Endothelial cell of umbilical vein (primary cell): Measurements from ENCODE around the gene ABCF2. TPM values are rescaled to one million over a fixed set of nuclear protein-coding genes. Genes with fewer than 3 reads are reported as not detected.

Source experiments
- BruUV-seq: library from RNA; stranded (reverse); fragments of 400-500 nt; replicated peaks from 2 replicates; lab custom pipeline; 2021; lab: Mats Ljungman, UMichigan
- CTCF ChIA-PET: fragments of 300-600, 350-600 bp; sonication (Branson Sonifier 250); formaldehyde crosslinking; loops from one replicate; lab custom pipeline; 2021; ENCODE audit warnings: antibody characterized with exemption, inconsistent platforms; lab: Charles Lee
- POLR2A ChIA-PET: fragments of 300-600, 350-600 bp; sonication (Branson Sonifier 250); formaldehyde crosslinking; loops from one replicate; lab custom pipeline; 2021; ENCODE audit warnings: antibody characterized with exemption, inconsistent platforms; lab: Charles Lee
- DNase-seq: peaks from one replicate; pipeline ENCODE4 v3.0.0-alpha.2; 2011; ENCODE audit warnings: low read depth, low spot score
- FAIRE-seq: peaks from 2 replicates; lab custom pipeline; 2011; peaks lifted over from hg19 to GRCh38; lab: Jason Lieb, UNC
- H2AFZ ChIP-seq: 2 replicates; pipeline ENCODE4 v1.6.0; 2012; ENCODE audit warnings: low read depth, low read length, control low read depth, inconsistent platforms
- H3K27ac ChIP-seq: 2 replicates; pipeline ENCODE4 v1.5.1; 2011; ENCODE audit warnings: low read depth, mild to moderate bottlenecking, control low read depth, low read length, moderate library complexity; ENCODE audit not compliant: insufficient read depth
- H3K27me3 ChIP-seq, 2 experiments: 2 replicates each; pipeline versions ENCODE4 v1.6.0 to v1.6.1; 2011; ENCODE audit warnings: low read length in 2 of 2, mixed read lengths in 1 of 2; ENCODE audit not compliant: control insufficient read depth in 2 of 2, insufficient read depth in 2 of 2
- H3K36me3 ChIP-seq, 2 experiments: 2 replicates in 1 of 2; 3 replicates in 1 of 2; pipeline ENCODE4 v1.5.1; 2011; ENCODE audit warnings: low read length in 2 of 2, mild to moderate bottlenecking in 1 of 2, moderate library complexity in 1 of 2; ENCODE audit not compliant: control insufficient read depth in 2 of 2, insufficient read depth in 2 of 2; ENCODE audit errors: extremely low read depth in 1 of 2
- H3K4me1 ChIP-seq: 3 replicates; pipeline ENCODE4 v1.5.1; 2011; ENCODE audit warnings: mild to moderate bottlenecking, low read length; ENCODE audit not compliant: control insufficient read depth, insufficient read depth; ENCODE audit errors: extremely low read depth
- H3K4me2 ChIP-seq: 2 replicates; pipeline ENCODE4 v1.6.1; 2011; ENCODE audit warnings: low read length, control low read depth, mixed read lengths; ENCODE audit not compliant: insufficient read depth
- H3K4me3 ChIP-seq, 3 experiments: fragments of 200-600 bp in 1 of 3; sonication (generic), shearing (Covaris generic) in 1 of 3; replicated peaks in 1 of 3; 2 replicates each; pipeline ENCODE4 v1.5.1; 2011 to 2016; ENCODE audit warnings: control low read depth in 3 of 3, low read length in 3 of 3, mild to moderate bottlenecking in 2 of 3, inconsistent platforms in 1 of 3, low read depth in 1 of 3, moderate library complexity in 1 of 3; ENCODE audit not compliant: insufficient read depth in 1 of 3
- H3K79me2 ChIP-seq: 2 replicates; pipeline ENCODE4 v1.6.0; 2012; ENCODE audit warnings: low read length, inconsistent platforms; ENCODE audit not compliant: control insufficient read depth, insufficient read depth
- H3K9ac ChIP-seq: replicated peaks from 2 replicates; pipeline ENCODE3; 2011; ENCODE audit warnings: low read length, control low read depth; ENCODE audit not compliant: insufficient read depth; ENCODE audit errors: extremely low read depth
- H3K9me1 ChIP-seq: replicated peaks from 3 replicates; pipeline ENCODE4 v1.6.0; 2011; ENCODE audit warnings: mild to moderate bottlenecking, low read length; ENCODE audit not compliant: control insufficient read depth, insufficient read depth; ENCODE audit errors: extremely low read depth
- H3K9me3 ChIP-seq: replicated peaks from 2 replicates; pipeline ENCODE4 v1.5.1; 2012; ENCODE audit warnings: low read length, inconsistent platforms; ENCODE audit not compliant: control insufficient read depth, insufficient read depth
- H4K20me1 ChIP-seq: replicated peaks from 2 replicates; pipeline ENCODE3; 2011; ENCODE audit warnings: mild to moderate bottlenecking, low read length; ENCODE audit not compliant: control insufficient read depth, insufficient read depth; ENCODE audit errors: extremely low read depth
- FOS ChIP-seq: IDR thresholded peaks from 2 replicates; pipeline ENCODE4 v1.6.1; 2011; ENCODE audit warnings: mild to moderate bottlenecking, low read length, moderate library complexity, borderline replicate concordance; ENCODE audit not compliant: insufficient read depth
- dilution Hi-C: fragments of 300-500 bp; cut with MboI; formaldehyde crosslinking; loops from one replicate; pipeline ENCODE4 v1.15.0; 2019; ENCODE audit warnings: low sequenced_read_pairs; ENCODE audit not compliant: extremely low pct_ligation_motif_present
- intact Hi-C: fragments of 100-400 bp; cut with micrococcal nuclease; formaldehyde crosslinking; loops from one replicate; pipeline ENCODE4 v1.10.0; 2022
- polyA plus RNA-seq, 4 experiments: library from polyadenylated mRNA; depleted of rRNA in 3 of 4; stranded (reverse) in 3 of 4; unstranded in 1 of 4; fragments of >200 nt; gene quantifications; 2 replicates each; pipeline versions ENCODE4 v1.2.1 to v1.2.3, GENCODE V29; 2011 to 2012; ENCODE audit warnings: missing spikeins in 1 of 4
- total RNA-seq: library from RNA; stranded (reverse); gene quantifications from 2 replicates; pipeline ENCODE4 v1.2.3, GENCODE V29; 2021

The ABCF2 gene
- total and polyA plus RNA-seq, 2 donors (not counting 3 experiments of a cell fraction or from before 2014, with no cell fraction given) = 45.3 to 61.6 TPM

DNA sequence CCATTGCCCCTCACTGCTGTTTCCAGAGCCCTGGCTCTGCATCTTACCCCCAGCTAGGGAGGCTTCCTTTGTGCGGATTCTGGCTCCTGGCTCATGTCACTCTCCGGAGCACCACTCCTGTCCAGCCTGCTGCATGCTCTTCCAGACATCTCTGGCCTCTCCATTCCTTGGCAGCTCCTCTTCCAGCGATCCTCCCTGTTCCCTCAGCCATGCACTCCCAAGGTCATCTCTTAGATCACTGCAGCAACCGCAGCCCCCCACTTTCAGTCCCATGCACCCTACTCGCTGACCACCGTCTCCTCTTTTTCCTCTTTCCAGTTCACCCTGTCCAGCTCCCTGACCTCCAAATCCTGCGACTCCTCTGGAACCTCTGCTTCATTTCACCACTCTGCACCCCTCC is 28.4 kb upstream of the ABCF2 start:
- CTCF ChIA-PET = interaction anchor here (1.3 to 3.2 kb wide), 2 partner anchors 12 to 132 kb away, joined by 4 to 17 read pairs; no protein-coding TSS in a partner anchor
- intact Hi-C loops = no loop called here
- Histone ChIP-seq H3K4me3 (no peak overlapping the region), H3K79me2 (no peaks in the 10 kb centered on the region), H3K9ac (no peak overlapping the region), H3K4me1 (no peaks in the 10 kb centered on the region), H3K9me3 (no peaks in the 10 kb centered on the region), H3K4me2 (no peak overlapping the region), H3K27ac (no peak overlapping the region), H3K36me3 (no peaks in the 10 kb centered on the region), H3K9me1 (no peaks in the 10 kb centered on the region), H3K27me3 (peaks cover 2 to 10% of the 10 kb centered on the region in 2 experiments), H4K20me1 (no peaks in the 10 kb centered on the region), H2AFZ (no peak overlapping the region)
- dilution Hi-C loops = no loop called here
- no peak for TF ChIP-seq FOS
- no TSS peak for BruUV-seq
- POLR2A ChIA-PET = no interaction called here
- FAIRE-seq (no peak), DNase-seq (no peak)

DNA sequence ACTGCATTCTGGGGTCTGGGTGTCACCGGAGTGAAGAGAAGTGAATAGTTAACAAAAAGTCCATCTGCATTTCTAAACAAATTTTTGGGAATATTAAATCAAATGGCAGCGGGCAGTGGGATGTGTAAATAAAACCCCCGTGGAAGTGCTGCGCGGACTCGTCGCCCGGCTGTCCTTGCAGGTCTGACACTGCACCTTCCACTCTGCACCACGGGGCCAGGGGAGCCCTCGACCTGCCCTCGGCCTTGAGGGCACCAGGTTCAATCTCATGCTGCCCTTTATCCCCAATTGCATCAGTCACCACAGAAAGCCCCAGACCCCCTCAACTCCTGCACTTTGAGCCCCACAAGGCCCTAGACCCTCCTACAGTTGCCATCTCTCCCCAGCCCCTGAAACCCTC is 27.8 kb upstream of the ABCF2 start:
- Histone ChIP-seq H3K9ac (no peak overlapping the region), H3K9me1 (no peaks in the 10 kb centered on the region), H3K79me2 (no peaks in the 10 kb centered on the region), H3K4me1 (no peaks in the 10 kb centered on the region), H3K4me3 (no peak overlapping the region), H3K27me3 (peaks cover 2 to 10% of the 10 kb centered on the region in 2 experiments), H4K20me1 (no peaks in the 10 kb centered on the region), H3K9me3 (no peaks in the 10 kb centered on the region), H2AFZ (no peak overlapping the region), H3K36me3 (no peaks in the 10 kb centered on the region), H3K27ac (no peak overlapping the region), H3K4me2 (no peak overlapping the region)
- ChIA-PET CTCF (interaction anchor here (1.3 to 3.2 kb wide), 2 partner anchors 11 to 131 kb away, joined by 4 to 17 read pairs; no protein-coding TSS in a partner anchor), POLR2A (no interaction called here)
- dilution Hi-C loops (no loop called here), intact Hi-C loops (no loop called here)
- BruUV-seq = no TSS peak
- FAIRE-seq (no peak), DNase-seq (no peak)
- no peak for TF ChIP-seq FOS
